Measurements from ENCODE around the gene BCR.

BCR gene

DNA sequence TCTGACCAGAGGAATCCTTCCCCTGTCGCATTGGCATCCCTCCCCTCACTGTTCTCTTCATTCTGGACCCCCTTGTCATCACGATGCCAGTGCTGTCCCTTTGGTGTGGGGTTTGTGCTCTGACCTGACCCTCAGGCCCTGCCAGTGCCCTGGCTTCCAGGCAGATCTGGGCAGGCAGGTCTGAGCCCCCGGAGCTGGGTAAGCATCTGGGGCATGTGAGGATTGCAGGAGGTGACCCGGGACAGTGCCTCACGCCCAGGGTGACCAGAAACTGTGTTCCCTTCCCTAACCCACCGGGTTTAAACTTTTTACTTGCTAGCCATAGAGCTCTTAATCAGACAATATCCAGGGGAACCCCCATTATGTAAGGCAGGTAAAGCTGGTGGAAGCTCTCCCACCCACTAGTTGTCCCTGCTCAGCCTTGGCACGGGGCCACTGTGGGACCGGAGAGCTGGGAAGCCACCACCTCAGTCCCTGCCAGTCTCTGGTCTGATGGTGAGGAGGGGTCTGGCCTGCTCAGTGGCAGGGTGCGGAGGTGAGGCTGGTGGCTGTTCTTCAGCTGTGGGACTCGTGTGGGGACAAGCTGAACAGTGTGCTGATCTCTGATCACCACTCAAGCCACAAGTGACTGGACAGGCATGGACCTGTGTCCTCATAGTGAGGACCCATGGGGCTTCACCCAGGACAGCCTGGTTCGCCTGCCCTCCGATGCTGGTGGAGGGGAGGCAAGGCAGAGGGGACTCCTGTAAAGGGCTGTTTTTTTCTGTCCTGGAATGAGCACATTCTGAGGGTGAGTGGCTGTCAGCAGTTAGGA lies 38.0 kb downstream of the BCR start:
- DNase-seq (ENCODE audit: low read depth), result no peak
- TF ChIP-seq, protein P1, sequence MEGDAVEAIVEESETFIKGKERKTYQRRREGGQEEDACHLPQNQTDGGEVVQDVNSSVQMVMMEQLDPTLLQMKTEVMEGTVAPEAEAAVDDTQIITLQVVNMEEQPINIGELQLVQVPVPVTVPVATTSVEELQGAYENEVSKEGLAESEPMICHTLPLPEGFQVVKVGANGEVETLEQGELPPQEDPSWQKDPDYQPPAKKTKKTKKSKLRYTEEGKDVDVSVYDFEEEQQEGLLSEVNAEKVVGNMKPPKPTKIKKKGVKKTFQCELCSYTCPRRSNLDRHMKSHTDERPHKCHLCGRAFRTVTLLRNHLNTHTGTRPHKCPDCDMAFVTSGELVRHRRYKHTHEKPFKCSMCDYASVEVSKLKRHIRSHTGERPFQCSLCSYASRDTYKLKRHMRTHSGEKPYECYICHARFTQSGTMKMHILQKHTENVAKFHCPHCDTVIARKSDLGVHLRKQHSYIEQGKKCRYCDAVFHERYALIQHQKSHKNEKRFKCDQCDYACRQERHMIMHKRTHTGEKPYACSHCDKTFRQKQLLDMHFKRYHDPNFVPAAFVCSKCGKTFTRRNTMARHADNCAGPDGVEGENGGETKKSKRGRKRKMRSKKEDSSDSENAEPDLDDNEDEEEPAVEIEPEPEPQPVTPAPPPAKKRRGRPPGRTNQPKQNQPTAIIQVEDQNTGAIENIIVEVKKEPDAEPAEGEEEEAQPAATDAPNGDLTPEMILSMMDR (conservative IDR thresholded peaks at IDR 0.05; ENCODE audit: low read depth, low read length), result no peak
- H3K4me3 ChIP-seq (ENCODE audit: low read length), result no peak overlapping the region

DNA sequence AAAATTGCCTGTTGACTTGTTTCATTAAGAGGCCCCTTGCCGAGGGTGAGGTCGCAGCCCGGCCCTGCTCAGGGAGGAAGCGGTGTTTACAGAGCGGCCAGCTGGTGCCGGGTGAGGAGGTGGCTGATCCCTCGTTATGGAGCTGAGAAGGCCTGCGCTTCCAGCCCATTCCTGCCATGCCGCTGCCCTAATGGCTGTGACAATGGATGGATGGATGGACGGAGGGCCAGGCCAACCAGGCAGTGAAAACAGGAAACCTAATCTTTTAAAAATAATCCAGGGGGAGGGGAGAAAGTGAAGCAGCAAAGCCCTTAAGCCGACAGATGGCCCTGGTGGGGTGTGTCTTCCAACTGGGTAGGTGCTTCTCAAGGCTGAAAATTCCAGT lies 38.5 kb downstream of the BCR start:
- TF ChIP-seq, protein P1 (conservative IDR thresholded peaks at IDR 0.05; ENCODE audit: low read depth, low read length), result no peak
- peak; percentile 54 for DNase-seq (ENCODE audit: low read depth)
- no peak overlapping the region for H3K4me3 ChIP-seq (ENCODE audit: low read length)

DNA sequence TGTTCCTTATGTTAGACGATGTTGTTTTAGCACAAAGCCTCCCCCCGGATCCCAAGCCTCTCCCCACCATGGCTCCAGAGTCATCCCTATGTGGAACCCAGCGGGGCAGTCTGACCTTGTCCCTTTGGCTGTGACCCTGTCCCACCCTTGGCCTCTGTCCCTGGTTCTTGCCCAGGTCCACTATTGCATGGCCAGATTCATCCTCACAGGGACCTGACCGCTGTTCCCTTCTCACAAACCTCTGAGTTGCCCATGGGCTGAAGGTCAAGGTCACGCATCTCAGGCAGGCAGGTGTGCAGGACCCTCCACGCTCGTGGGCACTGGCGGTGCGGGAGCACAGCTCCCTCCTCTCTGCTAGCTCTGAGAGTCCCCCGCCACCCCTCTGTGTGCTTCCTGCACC lies 39.0 kb downstream of the BCR start:
- DNase-seq (ENCODE audit: low read depth), result no peak
- no peak overlapping the region for H3K4me3 ChIP-seq (ENCODE audit: low read length)
- TF ChIP-seq, protein P1 (conservative IDR thresholded peaks at IDR 0.05; ENCODE audit: low read depth, low read length), result no peak

DNA sequence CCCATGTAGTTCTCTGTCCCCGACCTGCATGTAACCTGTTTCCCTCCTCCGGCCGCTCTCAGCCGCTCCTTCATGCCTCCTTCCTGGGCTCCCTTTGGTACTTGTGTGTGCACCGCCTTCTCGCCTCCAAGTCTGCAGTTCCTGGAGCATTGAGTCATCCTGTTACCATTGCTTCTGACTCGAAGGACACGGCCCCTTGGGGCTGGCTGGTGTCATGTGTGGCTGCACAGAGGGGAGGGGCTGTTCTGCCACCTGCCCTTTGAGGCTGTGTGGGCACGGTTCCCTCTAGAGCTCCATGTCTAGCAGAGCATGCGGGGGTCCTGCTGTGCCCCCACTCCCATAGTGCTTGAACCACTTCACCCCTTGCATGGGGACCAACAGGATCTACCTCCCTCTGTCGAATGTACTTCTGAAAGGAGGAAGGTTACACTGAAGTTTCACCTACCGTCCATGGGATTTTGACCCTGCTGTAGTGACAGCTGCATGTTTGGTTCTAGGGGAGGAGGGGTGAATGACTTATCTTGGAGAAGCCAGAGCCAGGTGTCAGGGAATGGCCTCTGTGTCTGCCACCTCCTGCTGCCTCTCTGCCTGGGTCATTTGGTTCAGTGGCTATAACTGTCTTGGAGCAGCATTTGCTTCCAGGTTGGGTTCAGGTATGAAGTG lies 39.6 kb downstream of the BCR start:
- H3K4me3 ChIP-seq (ENCODE audit: low read length), result no peak overlapping the region
- TF ChIP-seq, protein P1 (conservative IDR thresholded peaks at IDR 0.05; ENCODE audit: low read depth, low read length), result no peak
- no peak for DNase-seq (ENCODE audit: low read depth)

DNA sequence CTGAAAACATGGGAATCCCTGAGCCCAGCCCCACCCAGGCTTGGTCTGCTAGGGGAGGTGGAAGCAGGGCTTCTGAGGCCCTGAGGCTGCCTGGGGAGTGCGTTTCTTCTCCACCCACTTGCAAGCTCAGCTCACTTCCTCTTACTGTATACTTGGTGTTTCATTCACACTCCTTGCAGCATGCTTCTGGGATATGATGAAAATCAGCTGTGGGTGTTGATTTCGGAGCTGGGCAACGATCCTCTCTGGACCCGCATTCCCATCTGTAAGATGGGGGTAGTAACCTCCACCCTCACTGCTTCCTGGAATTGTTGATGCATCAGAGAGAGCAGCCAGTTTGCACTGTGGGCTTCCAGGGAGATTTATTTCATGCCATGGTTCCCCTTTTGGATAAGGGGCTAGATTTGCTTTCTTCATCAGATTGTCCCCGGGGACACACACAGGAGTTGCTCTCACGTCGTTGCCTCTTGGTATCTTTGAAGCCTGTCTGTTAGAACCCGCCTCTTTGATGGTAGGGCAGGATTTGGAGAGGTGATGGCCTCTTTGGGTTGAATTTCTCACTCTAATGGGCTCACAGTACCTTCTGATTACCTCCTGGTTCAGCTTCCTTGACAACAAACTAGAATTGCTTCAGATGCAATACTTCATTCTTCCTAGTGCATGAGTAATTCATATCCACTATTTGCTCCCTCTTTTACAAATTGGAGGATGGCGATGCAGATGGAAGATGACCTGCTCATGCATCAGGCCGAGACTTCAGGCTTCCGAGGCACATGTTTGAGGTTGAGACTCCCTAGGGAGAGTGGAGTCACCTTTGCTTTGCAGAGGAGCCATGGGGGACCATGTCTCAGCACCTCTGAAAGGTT lies 40.4 kb downstream of the BCR start:
- TF ChIP-seq, protein P1 (conservative IDR thresholded peaks at IDR 0.05; ENCODE audit: low read depth, low read length), result no peak
- H3K4me3 ChIP-seq (ENCODE audit: low read length), result no peak overlapping the region
- no peak for DNase-seq (ENCODE audit: low read depth)

DNA sequence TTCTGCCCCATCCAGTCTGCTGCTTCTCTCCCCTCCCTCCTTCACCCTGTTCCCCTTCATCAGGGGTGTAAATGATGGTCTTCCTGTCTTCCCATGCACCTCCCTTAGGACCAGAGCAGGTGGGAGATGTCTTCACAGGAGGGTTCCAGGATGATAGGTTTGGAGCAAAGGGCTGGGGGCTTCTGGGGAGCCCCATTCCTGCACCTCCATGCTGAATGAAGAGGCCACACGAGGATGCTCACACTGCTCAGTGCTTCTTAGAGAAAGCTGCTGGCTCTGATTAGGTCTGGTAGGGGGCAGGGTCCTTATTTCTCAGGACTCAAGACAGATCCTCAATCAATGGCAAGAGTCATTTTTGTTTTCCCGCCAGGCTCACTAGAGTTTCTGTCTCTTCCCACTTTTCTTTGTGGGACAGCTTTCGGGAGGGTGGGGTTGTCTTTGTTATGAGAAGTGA lies 41.1 kb downstream of the BCR start:
- TF ChIP-seq, protein P1 (conservative IDR thresholded peaks at IDR 0.05; ENCODE audit: low read depth, low read length), result no peak
- H3K4me3 ChIP-seq (ENCODE audit: low read length), result no peak overlapping the region
- no peak for DNase-seq (ENCODE audit: low read depth)
